A172 (cell line): ENCODE data around the gene BUB3. TPM values are rescaled to one million over a fixed set of nuclear protein-coding genes. Genes with fewer than 3 reads are reported as not detected.

Experiments
- DNase-seq: peaks from one replicate; pipeline ENCODE4 v3.0.0-alpha.2; 2015; ENCODE audit warnings: low spot score
- total RNA-seq: library from RNA; depleted of rRNA; stranded (reverse); fragments of >200 nt; shearing (Covaris generic); gene quantifications from 2 replicates; pipeline ENCODE4 v1.2.3, GENCODE V29; 2014; rRNA removed

Gene BUB3, protein sequence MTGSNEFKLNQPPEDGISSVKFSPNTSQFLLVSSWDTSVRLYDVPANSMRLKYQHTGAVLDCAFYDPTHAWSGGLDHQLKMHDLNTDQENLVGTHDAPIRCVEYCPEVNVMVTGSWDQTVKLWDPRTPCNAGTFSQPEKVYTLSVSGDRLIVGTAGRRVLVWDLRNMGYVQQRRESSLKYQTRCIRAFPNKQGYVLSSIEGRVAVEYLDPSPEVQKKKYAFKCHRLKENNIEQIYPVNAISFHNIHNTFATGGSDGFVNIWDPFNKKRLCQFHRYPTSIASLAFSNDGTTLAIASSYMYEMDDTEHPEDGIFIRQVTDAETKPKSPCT
- 154 and 178 TPM in 2 replicates for total RNA-seq

DNA sequence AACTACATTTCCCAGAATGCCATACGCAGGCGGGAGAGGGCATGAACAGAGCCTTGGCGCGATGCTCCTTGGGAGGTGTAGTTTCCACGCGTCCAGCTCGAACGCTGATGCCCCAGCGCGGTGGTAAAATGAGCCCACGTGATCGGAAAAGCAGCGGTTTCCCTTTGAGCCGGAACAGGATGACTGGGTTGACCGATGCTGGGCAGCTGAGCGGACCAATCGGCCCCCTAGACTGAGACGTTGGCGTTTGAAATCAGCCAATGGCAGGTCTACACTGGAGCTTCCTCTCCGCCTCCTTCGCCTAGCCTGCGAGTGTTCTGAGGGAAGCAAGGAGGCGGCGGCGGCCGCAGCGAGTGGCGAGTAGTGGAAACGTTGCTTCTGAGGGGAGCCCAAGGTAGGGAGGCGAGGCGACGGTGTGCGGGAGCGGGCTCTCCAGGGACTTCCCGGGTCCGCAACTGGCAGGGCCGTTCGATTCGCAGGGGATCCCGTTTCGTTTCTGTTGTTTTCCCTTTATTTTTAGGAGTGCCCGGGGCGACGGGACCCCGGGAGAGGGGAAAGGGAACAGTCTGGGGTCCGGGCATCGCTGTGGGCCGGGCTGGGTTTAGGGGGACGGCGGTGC is at the start of gene BUB3:
TSS of gene BUB3 (plus strand) at position 311 of the 619 bp plus-strand sequence. CDS start 516 bp downstream, outside the sequence.
- DNase-seq = peak; percentile 98

DNA sequence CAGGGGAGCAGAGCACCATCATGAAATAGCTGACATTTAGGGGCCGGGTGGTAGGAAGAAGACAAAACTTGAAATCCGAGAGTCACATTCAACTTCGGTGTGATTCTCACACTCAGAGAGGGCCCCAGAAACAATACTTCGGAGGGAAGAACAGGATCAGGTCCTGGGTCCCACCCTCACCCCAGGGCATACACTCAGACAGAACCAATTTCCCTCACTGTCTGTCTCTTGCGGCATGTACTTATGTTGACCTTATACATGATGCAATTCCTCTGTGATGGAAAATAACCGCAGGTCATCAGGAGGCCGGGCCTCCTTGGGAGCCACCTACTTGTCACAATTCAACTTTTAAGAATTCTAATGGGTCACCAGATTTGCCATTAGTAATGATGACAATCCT is 44.7 kb upstream of the BUB3 start:
- DNase-seq = no peak

DNA sequence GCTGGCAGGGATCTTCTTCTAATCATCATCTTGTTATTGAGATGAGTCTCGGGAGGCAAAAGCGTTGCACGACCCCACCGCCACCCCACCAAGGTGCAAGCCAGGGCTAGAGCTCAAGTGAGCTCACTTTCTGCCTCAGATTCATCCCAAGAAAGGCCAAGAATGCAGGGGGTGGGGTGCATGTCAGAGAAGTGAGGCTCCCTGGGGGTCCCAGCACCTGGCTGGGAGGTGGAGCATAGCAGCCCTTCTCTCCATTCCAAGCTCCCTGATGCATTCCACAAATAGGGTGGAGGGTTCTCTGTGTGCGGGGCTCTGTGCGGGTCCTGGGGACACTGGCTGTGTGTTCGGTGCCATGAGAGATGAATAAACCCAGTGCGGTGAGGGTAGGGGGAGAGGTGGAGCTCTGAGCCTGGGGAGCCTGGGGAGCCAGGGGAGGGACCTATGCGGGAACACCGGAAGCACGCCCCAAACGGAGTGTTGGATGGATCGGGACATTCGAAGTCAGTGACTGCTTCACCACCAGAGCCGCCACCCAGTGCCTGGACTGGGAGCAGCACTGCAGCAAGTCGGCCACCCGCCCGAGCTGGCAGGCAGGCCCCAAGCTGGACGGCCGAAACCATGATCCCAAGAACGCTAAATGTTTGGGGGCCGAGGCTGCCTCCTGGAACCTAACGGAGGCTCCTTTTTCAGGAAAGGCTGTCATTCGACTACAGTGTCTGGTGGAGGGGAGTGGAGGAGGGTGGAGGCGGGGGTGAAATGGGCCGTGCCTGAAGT is 36.4 kb upstream of the BUB3 start:
- no peak for DNase-seq

DNA sequence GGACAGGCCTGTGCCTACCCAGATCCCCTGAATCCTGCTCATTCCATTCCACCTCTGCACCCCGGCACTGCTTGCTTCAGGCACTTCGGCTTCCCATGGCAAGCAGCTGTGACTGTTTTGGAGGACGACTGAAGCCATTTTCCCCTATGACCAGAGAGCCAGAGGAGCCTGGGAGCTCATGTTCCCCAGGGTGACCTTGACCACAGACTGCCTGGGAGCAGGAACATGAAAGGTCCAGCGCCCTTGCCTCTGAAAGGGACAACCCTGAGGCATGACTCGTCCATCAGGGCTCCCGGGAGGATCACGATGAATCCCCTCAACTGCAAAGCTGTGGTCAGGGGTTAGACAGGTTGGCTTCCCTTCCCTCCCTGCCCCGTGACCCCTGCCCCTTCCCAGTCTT is 35.1 kb upstream of the BUB3 start:
- no peak for DNase-seq

DNA sequence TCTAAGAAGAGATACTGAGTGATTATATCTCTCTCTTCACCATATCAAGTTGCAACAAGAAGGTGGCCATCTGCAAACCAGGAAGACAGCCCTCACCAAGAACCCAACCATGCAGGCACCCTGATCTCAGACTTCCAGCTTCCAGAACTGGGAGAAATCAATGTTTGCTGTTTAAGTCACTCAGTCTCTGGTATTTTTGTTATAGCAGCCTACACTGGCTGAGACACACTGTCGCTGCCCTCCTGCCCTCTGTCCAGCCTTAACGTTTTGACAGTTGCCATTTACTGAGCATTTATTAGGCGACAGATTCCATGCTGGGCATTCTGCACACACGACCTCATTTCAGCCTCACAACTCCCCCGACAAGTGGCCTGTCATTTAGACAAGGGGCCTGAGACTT is 28.0 kb upstream of the BUB3 start:
- no peak for DNase-seq

DNA sequence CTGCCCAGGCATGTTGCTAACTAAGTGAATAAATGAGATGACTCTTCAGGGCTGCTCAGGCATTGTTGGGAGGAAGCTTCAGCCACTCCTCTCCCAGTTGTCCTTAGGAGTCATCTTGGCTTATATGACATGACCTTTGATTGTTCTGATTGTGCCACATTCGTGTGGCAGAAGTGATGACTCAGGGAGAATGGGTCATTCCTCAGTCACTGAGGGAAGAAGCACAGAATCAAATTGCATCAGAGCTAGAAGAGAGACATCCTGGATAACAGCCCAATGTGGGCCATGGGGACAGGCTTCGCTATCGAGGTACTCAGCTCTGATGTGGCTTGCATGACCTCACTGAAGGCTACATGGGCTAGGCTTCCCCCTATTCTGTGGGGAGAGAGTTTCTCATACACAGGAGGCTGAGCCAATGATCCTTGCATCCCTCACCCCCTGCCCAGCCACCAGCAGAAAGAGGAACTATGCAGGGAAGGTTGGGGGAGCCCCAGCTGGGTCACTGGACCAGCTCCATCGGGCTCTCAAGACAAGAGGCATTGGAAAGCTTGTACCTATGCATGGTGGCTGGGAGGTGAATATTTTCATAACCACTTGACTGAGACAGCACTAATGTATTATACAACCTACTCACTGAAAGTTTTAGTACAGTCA is 24.5 kb upstream of the BUB3 start:
- no peak for DNase-seq

DNA sequence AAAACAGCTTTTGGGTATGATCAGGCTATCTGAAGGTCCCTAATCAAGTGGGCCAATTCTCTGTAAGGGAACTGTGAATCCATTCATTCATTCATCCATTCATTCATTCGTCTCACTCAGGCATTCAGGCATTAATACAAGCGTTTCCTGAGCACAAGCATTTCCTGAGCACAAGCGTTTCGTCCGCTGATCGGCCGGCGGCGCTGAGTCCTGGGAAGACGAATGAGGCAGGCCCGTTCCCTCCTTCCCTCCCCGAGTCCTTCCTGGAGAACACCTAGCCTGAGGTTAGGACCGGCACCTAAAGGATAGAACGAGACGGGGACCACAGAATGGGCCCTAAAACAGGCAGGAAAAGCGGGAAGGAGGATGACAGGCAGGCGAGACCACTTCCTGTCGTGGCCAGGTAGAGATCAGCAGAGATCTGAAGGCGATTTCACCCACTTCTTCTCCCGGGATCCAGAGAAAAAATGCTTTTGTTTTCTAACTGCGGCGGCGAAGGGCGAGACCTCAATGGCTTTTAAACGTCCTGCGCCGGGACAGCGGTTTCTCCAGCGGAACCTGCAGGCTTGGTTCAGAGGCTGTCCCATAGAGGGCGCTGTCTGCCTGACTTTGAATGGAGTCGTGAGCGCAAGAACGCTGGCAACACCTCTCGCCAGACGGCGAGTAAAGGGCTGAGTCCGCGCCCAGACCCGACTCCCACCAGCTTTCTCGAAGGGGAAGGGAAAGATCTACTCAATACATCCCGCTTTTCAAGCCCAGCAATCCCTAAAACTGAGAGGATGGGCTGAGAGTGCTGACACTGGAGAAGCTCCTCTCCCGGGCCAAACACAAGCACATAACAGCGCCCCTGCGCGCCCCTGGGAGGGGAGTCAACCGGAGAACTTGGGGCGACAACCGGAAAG is 21.4 kb upstream of the BUB3 start:
- peak; percentile 41 for DNase-seq

DNA sequence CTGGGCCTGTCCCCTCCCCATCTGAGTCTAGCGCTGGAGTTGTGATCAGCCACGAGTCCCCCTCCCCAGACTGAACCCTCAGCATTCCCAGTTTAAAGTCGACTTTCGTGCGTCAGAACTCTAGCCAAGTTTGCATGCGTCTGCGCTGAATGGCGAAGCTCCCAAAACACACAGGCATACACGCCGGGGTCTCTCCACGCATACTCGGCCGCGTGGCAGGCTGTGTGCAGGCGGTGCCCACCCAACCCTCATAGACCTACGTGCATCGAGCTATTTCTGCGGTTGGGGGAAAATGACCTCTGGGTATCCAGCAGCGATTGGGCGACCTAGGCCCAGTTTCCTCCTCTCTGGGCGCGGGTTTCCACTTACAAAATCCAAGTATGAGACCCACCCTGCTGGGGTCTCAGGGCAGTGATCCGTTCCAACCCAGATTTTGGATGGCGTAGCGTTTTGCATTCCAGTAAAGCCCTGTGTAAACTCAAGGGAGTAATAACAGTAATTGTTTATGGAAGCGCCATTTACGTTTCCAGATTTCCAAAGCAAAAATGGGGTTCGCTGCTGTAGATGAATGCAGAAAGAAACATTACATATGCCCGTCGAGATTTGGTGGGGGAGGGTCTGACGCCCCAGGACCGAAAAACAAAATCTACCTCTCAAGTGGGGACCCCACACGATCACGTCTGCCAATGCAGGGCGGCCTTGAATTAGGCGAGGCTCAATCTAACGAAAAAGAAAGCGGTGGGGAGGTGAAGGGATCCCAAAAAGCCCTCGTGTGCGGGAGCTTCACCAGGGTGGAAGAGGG is 20.5 kb upstream of the BUB3 start:
- DNase-seq = no peak

DNA sequence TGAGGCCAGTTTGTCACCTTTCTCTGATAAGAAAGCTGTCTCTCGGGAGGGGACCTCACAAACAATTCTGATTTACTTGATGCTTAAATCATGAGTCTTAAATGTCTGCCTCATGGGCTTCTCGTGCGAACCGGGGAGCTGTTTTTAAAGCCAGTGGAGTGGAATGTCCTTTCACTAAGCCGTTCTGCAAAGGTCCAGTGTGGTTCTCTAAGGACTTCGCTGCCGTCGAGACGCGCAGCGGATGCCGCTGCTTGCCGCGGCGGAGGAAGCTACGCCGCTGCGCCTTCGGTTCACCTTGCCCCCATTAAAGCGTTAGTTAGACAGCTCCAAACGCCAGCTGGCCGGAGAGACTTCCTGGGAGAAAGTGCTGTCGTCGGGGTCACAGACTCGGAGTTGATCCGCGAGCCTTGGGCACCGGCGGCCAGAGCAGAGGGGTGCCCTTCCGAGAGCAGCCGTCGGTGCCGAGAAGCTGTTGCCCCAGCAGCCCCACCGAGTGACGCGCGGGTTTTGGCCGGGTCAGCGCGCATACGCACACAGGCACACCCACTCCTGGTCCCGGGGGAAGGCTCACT is 19.8 kb upstream of the BUB3 start:
- DNase-seq = no peak

DNA sequence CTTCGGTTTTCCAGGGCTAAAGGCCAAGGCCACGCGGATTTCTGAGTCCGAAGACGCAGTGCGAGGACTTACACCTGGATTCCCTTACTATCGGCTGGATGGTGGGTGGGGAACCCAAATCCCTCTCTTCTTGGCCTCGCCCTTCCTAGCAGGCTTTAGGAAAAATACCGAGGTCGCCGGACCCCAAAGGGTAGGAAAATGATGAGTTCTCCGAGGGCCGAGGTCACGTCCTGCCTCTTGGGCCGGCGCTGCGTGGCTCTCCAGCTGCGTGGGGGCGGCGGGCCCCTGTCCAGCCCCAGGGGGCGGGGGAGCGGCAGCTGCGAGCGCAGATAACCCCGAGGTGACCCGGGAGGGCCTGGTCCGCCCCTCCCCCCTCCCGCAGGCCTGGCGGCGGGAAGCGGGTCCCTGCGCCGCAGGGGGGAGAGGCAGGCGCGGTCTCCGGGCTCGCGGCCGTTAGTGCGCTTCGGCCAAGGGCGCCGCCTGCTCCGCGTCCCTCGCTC is 19.2 kb upstream of the BUB3 start:
- DNase-seq = no peak

DNA sequence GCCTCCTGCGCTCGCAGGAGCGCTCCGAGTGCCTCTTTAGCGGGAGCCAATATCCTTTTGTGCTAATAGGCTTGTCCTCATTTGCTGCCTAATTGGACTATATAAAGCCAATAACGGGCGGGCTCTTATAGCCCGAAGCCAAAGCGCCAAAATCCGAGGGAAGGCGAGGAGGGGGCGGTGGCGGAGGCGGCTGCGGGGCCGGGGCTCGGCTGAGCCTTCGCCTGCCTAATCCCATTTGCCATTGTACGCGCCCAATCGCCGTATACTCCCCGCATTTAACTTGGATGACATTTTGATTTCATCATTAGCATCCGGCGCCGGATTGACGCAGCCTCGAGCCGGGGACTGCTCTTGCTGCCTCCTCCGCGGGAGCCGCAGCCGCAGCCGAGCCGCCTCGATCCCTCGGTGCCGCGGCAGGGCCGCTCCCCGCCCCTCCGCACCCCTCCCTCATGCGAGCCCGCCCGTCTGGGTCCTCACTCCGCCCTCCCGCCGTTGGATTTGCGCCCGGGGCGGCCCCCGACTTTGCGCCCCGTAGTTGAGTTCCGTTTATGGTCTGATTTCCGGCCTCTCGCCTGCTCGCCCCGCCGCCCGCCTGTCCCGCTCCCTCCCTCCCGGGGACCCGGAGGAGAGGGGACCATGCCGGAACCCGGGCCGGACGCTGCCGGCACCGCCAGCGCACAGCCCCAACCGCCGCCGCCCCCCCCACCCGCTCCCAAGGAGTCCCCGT is 18.6 kb upstream of the BUB3 start, which contains the start of gene HMX3:
TSS of gene HMX3 (plus strand) at position 556 of the 727 bp plus-strand sequence. CDS start at position 637, 81 bp downstream.
- DNase-seq = no peak

DNA sequence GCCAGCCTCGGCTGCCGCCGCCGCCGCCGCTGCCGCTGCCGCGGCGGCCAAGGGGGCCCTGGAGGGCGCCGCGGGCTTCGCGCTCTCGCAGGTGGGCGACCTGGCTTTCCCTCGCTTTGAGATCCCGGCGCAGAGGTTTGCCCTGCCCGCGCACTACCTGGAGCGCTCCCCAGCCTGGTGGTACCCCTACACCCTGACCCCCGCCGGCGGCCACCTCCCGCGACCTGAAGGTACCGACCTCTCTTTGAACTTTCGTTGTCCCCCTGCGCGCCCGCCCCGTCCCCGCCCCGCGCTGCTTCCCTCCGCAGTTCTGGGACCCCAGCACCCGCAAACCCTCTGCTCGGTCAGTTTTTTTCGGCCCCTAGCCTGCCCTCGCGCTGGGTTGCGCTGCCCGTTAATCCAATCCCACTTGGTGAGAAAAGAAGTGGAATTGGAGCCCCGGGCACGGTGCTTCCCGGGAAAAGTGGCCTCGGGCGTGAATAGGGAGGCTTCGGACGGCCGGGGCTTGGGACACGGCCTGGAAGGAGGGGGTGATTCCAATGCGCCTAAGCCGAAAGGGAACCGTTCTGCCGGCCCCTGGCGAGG is 17.9 kb upstream of the BUB3 start:
- no peak for DNase-seq

DNA sequence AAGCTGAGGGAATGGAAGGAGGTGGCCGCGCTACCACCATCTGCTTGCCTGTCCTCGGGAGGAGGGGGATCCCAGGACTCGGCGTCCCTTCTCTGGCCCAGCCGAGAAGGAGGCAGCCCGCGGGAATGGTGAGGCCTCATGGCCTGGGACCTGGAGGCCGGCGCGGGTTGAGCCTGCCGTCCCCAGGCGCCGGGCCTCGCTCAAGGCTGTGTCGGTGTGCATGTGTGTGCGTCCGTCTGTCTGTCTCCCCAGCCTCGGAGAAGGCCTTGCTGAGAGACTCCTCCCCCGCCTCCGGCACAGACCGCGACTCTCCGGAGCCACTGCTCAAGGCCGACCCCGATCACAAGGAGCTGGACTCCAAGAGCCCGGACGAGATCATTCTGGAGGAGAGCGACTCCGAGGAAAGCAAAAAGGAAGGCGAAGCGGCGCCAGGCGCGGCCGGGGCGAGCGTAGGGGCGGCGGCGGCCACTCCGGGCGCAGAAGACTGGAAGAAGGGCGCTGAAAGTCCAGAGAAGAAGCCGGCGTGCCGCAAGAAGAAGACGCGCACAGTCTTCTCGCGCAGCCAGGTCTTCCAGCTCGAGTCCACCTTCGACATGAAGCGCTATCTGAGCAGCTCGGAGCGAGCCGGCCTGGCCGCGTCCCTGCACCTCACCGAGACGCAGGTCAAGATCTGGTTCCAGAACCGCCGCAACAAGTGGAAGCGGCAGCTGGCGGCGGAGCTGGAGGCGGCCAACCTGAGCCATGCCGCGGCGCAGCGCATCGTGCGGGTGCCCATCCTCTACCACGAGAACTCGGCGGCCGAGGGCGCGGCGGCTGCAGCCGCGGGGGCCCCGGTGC is 17.2 kb upstream of the BUB3 start:
- no peak for DNase-seq

DNA sequence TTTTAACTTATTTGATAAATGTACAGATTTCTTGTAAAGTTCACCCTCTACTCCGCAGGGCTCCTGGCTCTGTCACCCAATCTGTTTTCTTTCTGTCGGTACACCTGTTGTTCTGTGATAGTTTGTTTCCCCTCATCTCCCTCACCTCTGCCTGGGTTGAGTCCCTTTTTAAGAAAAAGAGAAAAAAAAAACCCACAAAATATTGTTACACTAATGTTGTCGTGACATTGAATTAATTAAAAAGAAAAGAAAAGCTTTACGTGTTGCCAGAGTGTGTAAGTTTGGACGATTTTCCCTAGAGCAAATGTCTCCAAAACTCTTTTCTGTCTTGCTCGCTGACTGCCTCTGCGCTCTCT is 15.1 kb upstream of the BUB3 start:
- DNase-seq = no peak

DNA sequence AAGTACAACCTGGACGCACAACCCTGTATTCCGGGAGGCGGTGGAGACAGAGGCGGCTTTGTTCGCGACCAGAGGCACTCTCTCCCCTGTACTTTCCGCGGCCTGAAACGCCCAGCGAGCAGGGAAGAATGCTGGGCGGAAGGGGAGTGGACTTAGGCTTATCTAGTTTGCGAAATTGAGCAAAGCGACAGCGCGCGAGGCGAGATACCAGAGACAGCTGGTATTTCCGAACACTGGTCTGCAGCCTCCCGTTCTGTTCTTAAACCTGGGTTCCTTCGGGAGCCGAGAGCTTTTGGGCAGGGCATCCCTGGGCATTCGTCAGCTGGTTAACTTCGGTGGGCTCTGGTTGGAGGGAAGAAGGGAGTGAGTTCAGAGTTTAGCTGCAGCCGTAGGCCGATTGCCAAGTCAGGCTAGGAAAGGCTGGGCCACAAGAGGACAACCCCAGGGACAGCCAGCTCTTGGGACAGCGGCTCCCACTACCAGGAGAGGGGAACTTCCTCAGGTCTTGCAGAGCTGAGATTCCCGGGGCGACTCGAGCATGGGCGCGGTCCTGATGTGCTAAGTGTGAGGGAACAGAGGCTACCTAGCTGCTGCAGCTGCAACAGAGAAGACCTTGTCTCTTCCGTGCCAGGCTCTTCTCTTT is 14.6 kb upstream of the BUB3 start:
- DNase-seq = peak; percentile 5

DNA sequence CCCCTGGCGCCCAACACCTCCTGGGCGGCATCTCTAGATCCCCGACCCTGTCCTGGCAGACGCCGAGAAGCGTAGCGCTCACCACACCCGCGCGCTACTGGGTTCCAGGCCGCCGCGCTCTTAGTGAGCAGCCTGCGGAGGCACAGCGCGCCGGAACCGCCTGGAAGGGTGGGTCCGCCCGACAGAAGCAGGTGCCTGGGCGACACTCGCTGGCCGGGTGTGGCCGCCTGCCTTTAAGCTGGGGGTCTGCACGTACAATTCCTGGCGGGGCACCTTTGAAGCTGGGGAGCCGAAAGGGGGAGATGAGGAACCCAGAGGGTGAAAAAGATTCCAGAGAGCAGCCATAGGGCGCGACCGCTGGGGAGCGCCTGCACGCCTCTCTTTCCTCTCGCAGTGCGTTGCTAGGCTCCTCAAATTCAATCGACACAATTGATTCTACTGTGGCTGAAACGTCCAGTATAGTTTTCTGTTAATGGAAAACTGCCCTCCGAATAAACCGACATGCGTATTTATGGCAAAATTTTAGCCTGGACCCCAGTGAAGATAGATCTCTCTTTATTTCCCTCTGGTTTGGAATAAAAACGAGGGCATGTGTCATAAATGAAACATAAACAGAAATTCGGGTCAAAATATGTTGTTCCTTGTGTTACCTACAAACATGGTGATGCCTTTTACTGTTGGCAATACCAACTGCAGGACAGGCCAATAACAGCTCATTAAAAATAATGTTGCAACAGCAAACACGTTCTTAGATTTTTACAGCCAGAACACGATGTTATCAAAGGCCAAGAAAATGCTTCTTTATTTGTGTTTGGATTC is 13.8 kb upstream of the BUB3 start:
- DNase-seq = no peak
